K562 (cell line): ENCODE data around the gene TKT. TPM values are rescaled to one million over a fixed set of nuclear protein-coding genes. Genes with fewer than 3 reads are reported as not detected.

ENCODE experiments used
- ATAC-seq: fragments of 200-7000 bp; cut with Tn5 transposase; 3 replicates; pipeline ENCODE4 v1.9.1; 2020; ENCODE audit warnings: moderate library complexity
- BruUV-seq: library from RNA; stranded (reverse); fragments of 400-500 nt; replicated peaks from 2 replicates; lab custom pipeline; 2021; lab: Mats Ljungman, UMichigan
- CTCF ChIA-PET: fragments of 300-600 bp; formaldehyde crosslinking; extraction: SDS; loops from one replicate; lab custom pipeline; 2021; ENCODE audit warnings: low intra/inter-chr PET ratio; lab: Yijun Ruan, JAX
- POLR2A ChIA-PET: fragments of 300-600, 350-650 bp; sonication (Branson Sonifier 250); formaldehyde crosslinking; extraction: SDS; loops from one replicate; lab custom pipeline; 2021; ENCODE audit warnings: antibody characterized with exemption, inconsistent platforms; lab: Yijun Ruan, JAX
- DNase-seq, 4 experiments: peaks; one replicate each; pipeline versions ENCODE4 v3.0.0 to v3.0.0-alpha.2; 2011 to 2018; ENCODE audit warnings: low spot score in 3 of 4, mixed read lengths in 3 of 4; ENCODE audit errors: extremely low read depth in 1 of 4
- FAIRE-seq: peaks from 2 replicates; lab custom pipeline; 2011; peaks lifted over from hg19 to GRCh38; lab: Jason Lieb, UNC
- H2AFZ ChIP-seq: 2 replicates; pipeline ENCODE4 v1.6.0; 2011; ENCODE audit warnings: low read depth, low read length, control low read depth, inconsistent platforms
- H3K27ac ChIP-seq: fragments of 200-600 bp; 3 replicates; pipeline ENCODE4 v1.8.0; 2011; ENCODE audit warnings: low read depth, mild to moderate bottlenecking, control low read depth, inconsistent platforms, low read length, moderate library complexity, mixed read lengths; ENCODE audit errors: extremely low read depth
- H3K27me3 ChIP-seq, 2 experiments: fragments of 300-600 bp in 1 of 2; 2 replicates in 1 of 2; 3 replicates in 1 of 2; pipeline versions ENCODE4 v1.6.0 to v1.8.0; 2011; ENCODE audit warnings: inconsistent platforms in 2 of 2, low read length in 2 of 2, mild to moderate bottlenecking in 1 of 2, mixed read lengths in 1 of 2, moderate library complexity in 1 of 2; ENCODE audit not compliant: control insufficient read depth in 2 of 2, insufficient read depth in 2 of 2
- H3K36me3 ChIP-seq: fragments of 300-600 bp; 3 replicates; pipeline ENCODE4 v1.8.0; 2011; ENCODE audit warnings: mild to moderate bottlenecking, low read length, inconsistent platforms; ENCODE audit not compliant: control insufficient read depth, insufficient read depth
- H3K4me1 ChIP-seq, 2 experiments: fragments of 200-600 bp in 1 of 2; replicated peaks in 1 of 2; 2 replicates in 1 of 2; 3 replicates in 1 of 2; pipeline versions ENCODE4 v1.5.1 to v1.8.0; 2011; ENCODE audit warnings: inconsistent platforms in 2 of 2, low read length in 2 of 2, mild to moderate bottlenecking in 1 of 2, mixed read lengths in 1 of 2, moderate library complexity in 1 of 2; ENCODE audit not compliant: control insufficient read depth in 2 of 2, insufficient read depth in 2 of 2
- H3K4me2 ChIP-seq: 2 replicates; pipeline ENCODE4 v1.6.1; 2011; ENCODE audit warnings: low read length, control low read depth, inconsistent platforms, mixed read lengths; ENCODE audit not compliant: insufficient read depth
- H3K4me3 ChIP-seq: fragments of 200-600 bp; sonication (generic), shearing (Covaris generic); 2 replicates; pipeline ENCODE4 v1.5.1; 2016; ENCODE audit warnings: control low read depth, inconsistent platforms
- H3K79me2 ChIP-seq: fragments of 200-600 bp; 3 replicates; pipeline ENCODE4 v1.8.0; 2011; ENCODE audit warnings: low read length, inconsistent platforms; ENCODE audit not compliant: control insufficient read depth, insufficient read depth
- H3K9ac ChIP-seq, 2 experiments: 2 replicates each; pipeline versions ENCODE4 v1.6.0 to v1.6.1; 2011; ENCODE audit warnings: low read depth in 2 of 2, low read length in 2 of 2, control low read depth in 1 of 2, inconsistent platforms in 1 of 2, mild to moderate bottlenecking in 1 of 2, mixed read lengths in 1 of 2; ENCODE audit not compliant: insufficient read depth in 1 of 2
- H3K9me1 ChIP-seq: one replicate; pipeline ENCODE4 v1.6.0; 2011; ENCODE audit warnings: inconsistent platforms, mild to moderate bottlenecking, low read length, moderate library complexity; ENCODE audit not compliant: control insufficient read depth, insufficient read depth
- H3K9me3 ChIP-seq: replicated peaks from 2 replicates; pipeline ENCODE4 v1.5.1; 2011; ENCODE audit warnings: low read depth, low read length, inconsistent platforms; ENCODE audit not compliant: control insufficient read depth, insufficient read depth
- H4K20me1 ChIP-seq: replicated peaks from 2 replicates; pipeline ENCODE4 v1.6.1; 2011; ENCODE audit warnings: low read length, inconsistent platforms, mixed read lengths; ENCODE audit not compliant: control insufficient read depth, insufficient read depth
- RBM22 ChIP-seq: fragments of 200-400 bp; formaldehyde crosslinking; IDR thresholded peaks from 2 replicates; pipeline ENCODE4 v1.6.1; 2018; ENCODE audit warnings: low read length, low read depth; ENCODE audit not compliant: poor library complexity, severe bottlenecking
- SUPT5H ChIP-seq: fragments of 450-650 bp; IDR thresholded peaks from 2 replicates; pipeline ENCODE4 v1.6.1; 2016
- ZNF707 ChIP-seq: fragments of 250-450 bp; sonication (Bioruptor Pico); conservative IDR thresholded peaks from 2 replicates; pipeline ENCODE4 v1.8.0; 2022; ENCODE audit warnings: inconsistent platforms, mild to moderate bottlenecking, moderate library complexity
- WGBS: fragments of 100-300 bp; shearing (Covaris generic); methylation state at CpG from one replicate; pipeline ENCODE4 v1.1.6; 2016; ENCODE audit warnings: low coverage, mixed read lengths; ENCODE audit not compliant: insufficient coverage; ENCODE audit errors: missing lambda C conversion rate; 5-methylcytosine and 5-hydroxymethylcytosine counted together
- in situ Hi-C: fragments of 300-500 bp; cut with MboI; formaldehyde crosslinking; loops from 4 replicates; pipeline ENCODE4 v1.15.0; 2018; ENCODE audit warnings: inconsistent platforms, mixed read lengths
- intact Hi-C: fragments of 100-400 bp; cut with micrococcal nuclease; formaldehyde crosslinking; loops from 2 replicates; pipeline ENCODE4 v1.14.2; 2022
- polyA plus RNA-seq, 8 experiments: library from polyadenylated mRNA; depleted of rRNA in 4 of 8; stranded (reverse) in 5 of 8; unstranded in 3 of 8; fragments of >200 nt; fragmentation: Nextera tagmentation in 2 of 8; fragmentation: Illumina TruSeq in 1 of 8; extraction: Ambion mirVana in 2 of 8; extraction: Trizol in 1 of 8; gene quantifications; 2 replicates each; pipeline versions ENCODE4 v1.2.1 to v1.2.3, GENCODE V29; 2011 to 2014; ENCODE audit warnings: inconsistent platforms in 1 of 8, missing spikeins in 1 of 8
- total RNA-seq, 7 experiments: library from RNA; depleted of rRNA in 6 of 7; stranded (reverse); fragments of >200 nt in 6 of 7; fragmentation: Illumina TruSeq in 2 of 7; extraction: Trizol in 2 of 7; gene quantifications; 2 replicates each; pipeline versions ENCODE4 v1.2.1 to v1.2.3, GENCODE V29; 2011 to 2021; ENCODE audit warnings: low replicate concordance in 1 of 7
- TF ChIP-seq, protein P1 (sequence below): sonication (generic); formaldehyde crosslinking; IDR thresholded peaks from 2 replicates; pipeline ENCODE4 v1.8.0; 2022; ENCODE audit warnings: missing genetic modification reagents, mild to moderate bottlenecking, borderline replicate concordance

Gene TKT
- total and polyA plus RNA-seq, 9 of the 15 experiments (the other 6 are each of a cell fraction or from before 2014, with no cell fraction given): 58.1 to 401 (median 187) TPM

DNA sequence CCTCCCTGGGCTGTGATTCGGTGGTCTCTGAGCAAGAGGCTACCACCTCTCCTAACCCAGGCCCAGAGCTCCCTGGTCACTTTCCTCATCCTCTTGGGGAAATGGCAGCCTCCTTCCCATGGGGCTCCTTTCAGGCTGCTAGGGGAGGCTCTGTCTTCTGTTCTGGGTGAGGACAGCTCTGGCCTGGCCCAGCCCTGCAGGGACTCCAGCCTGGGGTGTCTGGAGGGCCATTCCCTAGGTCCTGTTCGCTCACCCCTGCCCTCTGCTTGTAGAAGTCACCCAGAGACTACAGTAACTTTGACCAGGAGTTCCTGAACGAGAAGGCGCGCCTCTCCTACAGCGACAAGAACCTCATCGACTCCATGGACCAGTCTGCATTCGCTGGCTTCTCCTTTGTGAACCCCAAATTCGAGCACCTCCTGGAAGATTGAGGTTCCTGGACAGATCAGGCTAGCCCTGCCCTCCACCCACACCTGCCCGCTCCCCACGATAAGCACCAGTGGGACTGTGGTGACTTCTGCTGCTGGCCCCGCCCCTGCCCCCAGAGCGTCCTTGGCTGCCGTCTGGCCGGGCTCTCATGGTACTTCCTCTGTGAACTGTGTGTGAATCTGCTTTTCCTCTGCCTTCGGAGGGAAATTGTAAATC lies 63.9 kb downstream of the TKT start (continued):
- TF ChIP-seq SUPT5H (no peak), ZNF707 (CRISPR knock-in tag) (no peak)
- TF ChIP-seq, protein P1, sequence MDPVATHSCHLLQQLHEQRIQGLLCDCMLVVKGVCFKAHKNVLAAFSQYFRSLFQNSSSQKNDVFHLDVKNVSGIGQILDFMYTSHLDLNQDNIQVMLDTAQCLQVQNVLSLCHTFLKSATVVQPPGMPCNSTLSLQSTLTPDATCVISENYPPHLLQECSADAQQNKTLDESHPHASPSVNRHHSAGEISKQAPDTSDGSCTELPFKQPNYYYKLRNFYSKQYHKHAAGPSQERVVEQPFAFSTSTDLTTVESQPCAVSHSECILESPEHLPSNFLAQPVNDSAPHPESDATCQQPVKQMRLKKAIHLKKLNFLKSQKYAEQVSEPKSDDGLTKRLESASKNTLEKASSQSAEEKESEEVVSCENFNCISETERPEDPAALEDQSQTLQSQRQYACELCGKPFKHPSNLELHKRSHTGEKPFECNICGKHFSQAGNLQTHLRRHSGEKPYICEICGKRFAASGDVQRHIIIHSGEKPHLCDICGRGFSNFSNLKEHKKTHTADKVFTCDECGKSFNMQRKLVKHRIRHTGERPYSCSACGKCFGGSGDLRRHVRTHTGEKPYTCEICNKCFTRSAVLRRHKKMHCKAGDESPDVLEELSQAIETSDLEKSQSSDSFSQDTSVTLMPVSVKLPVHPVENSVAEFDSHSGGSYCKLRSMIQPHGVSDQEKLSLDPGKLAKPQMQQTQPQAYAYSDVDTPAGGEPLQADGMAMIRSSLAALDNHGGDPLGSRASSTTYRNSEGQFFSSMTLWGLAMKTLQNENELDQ: no peak

DNA sequence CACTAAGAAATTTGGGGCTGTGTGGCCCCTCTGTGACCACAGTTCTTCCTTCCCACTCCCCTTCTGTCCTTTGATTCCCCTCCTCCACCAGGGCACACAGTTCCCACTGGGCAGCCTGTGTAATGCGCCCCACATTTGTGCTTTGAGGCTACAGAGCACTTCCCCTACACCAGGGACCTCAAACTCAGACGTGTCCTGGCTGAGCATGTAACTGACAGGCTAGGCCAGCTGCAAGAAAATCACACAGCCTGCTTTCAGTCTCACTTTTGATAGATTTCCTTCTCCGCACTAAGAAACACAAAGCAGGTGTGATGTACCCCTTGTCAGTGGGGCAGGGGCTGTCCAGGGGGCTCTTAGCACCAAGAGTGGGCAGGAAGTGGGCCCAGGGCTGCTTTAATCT lies 65.2 kb downstream of the TKT start:
- no peak for DNase-seq
- WGBS: 82% methylated on average over 3 of the region's 3 CpGs
- CTCF ChIA-PET: no interaction called here
- peaks cover 0 to 7% of the 10 kb centered on the region in 2 experiments; a peak in 3 of 5 replicates for H3K4me1 ChIP-seq
- ATAC-seq: no peak
- TF ChIP-seq RBM22: no peak
- H2AFZ ChIP-seq: no peak overlapping the region
- H3K27me3 ChIP-seq: no peaks in the 10 kb centered on the region
- H4K20me1 ChIP-seq: 0 out of 2 replicates have a peak, but pooled peaks cover 5% of the 10 kb centered on the region
- no peaks in the 10 kb centered on the region for H3K9me3 ChIP-seq
- no peak overlapping the region for H3K4me2 ChIP-seq
- intact Hi-C loops: no loop called here
- no TSS peak for BruUV-seq
- no peak for FAIRE-seq
- no peak overlapping the region for H3K4me3 ChIP-seq
- H3K36me3 ChIP-seq: peaks cover 11% of the 10 kb centered on the region; the same call in 2 of the 3 replicates
- no peak overlapping the region for H3K9ac ChIP-seq
- in situ Hi-C loops: no loop called here
- H3K9me1 ChIP-seq: no peaks in the 10 kb centered on the region
- POLR2A ChIA-PET: no interaction called here
- H3K27ac ChIP-seq: no peak overlapping the region
- H3K79me2 ChIP-seq: no peaks in the 10 kb centered on the region
